Right ventricle myocardium superior (tissue), 1 donor: Measurements from ENCODE around the gene SEPTIN7. TPM values are rescaled to one million over a fixed set of nuclear protein-coding genes. Genes with fewer than 3 reads are reported as not detected.
A peak's percentile ranks its signal among the peaks of the same experiment; 100 is the strongest.

Experiments
- ATAC-seq: fragments of 200-7000 bp; cut with Tn5 transposase; one replicate; pipeline ENCODE4 v1.9.1; 2020; ENCODE audit warnings: mild to moderate bottlenecking; ENCODE audit not compliant: poor library complexity
- DNase-seq: peaks from one replicate; pipeline ENCODE4 v3.0.0-alpha.2; 2020
- intact Hi-C: fragments of 100-400 bp; cut with DNase I; formaldehyde crosslinking; loops from one replicate; pipeline ENCODE4 v1.11.2; 2022
- total RNA-seq: library from RNA; stranded (reverse); fragmentation: NEBNext Ultra II Directional; extraction: Animal tissue kit (Norgen Biotek cat#: 25700); gene quantifications from one replicate; pipeline ENCODE4 v1.2.1, GENCODE V29; 2021
- donor health status: DM: no; HTN: yes; CAD: no; lungs with severe emphysema.

SEPTIN7 gene
- total RNA-seq, 1 donor from 2014 or later: 167 TPM

- no peak for ATAC-seq
- intact Hi-C loops: no loop called here
- DNase-seq: no peak
Measured at GRCh38 chr7:35781767-35782515, 18.9 kb upstream of the SEPTIN7 start.

- ATAC-seq (no peak), DNase-seq (no peak)
- intact Hi-C loops: no loop called here
Measured at GRCh38 chr7:35784332-35784731, 16.5 kb upstream of the SEPTIN7 start.

- ATAC-seq: no peak
- intact Hi-C loops: no loop called here
Measured at GRCh38 chr7:35785250-35785649, 15.6 kb upstream of the SEPTIN7 start.

GRCh38 chr7:35787925-35788324 is 12.9 kb upstream of the SEPTIN7 start:
- ATAC-seq (no peak), DNase-seq (no peak)
- intact Hi-C loops: no loop called here

More at GRCh38 chr7:35785250-35785649, 15.6 kb upstream of the SEPTIN7 start:
- DNase-seq: no peak

- DNase-seq (no peak), ATAC-seq (peak; percentile 41)
- intact Hi-C loops: no loop called here
Measured at GRCh38 chr7:35792472-35792871, 8.4 kb upstream of the SEPTIN7 start.

GRCh38 chr7:35792873-35793489 is 7.9 kb upstream of the SEPTIN7 start:
- DNase-seq: no peak
- peak; percentile 83 for ATAC-seq
- intact Hi-C loops: no loop called here

GRCh38 chr7:35797311-35797710 is 3.5 kb upstream of the SEPTIN7 start:
- ATAC-seq: no peak
- DNase-seq: no peak
- intact Hi-C loops: no loop called here

GRCh38 chr7:35799846-35800717 is 775 bp upstream of the SEPTIN7 start:
- ATAC-seq: peak; percentile 75
- intact Hi-C loops: loop anchor here (5.0 kb wide), 1 partner anchor 102 kb away; no protein-coding TSS in a partner anchor
- DNase-seq: peak; percentile 92

GRCh38 chr7:35801392-35802101 is 690 bp downstream of the SEPTIN7 start:
- peak; percentile 59 for ATAC-seq
- peak; percentile 84 for DNase-seq
- intact Hi-C loops: loop anchor here (5.0 kb wide), 1 partner anchor 101 kb away; no protein-coding TSS in a partner anchor

GRCh38 chr7:35802102-35802466 is 1.2 kb downstream of the SEPTIN7 start:
- ATAC-seq: no peak
- intact Hi-C loops: loop anchor here (5.0 kb wide), 1 partner anchor 100 kb away; no protein-coding TSS in a partner anchor

GRCh38 chr7:35802649-35803048 is 1.8 kb downstream of the SEPTIN7 start:
- intact Hi-C loops: loop anchor here (5.0 kb wide), 1 partner anchor 100 kb away; no protein-coding TSS in a partner anchor
- DNase-seq (no peak), ATAC-seq (no peak)

More at GRCh38 chr7:35802102-35802466, 1.2 kb downstream of the SEPTIN7 start:
- DNase-seq: no peak

GRCh38 chr7:35804231-35804970 is 3.5 kb downstream of the SEPTIN7 start:
- ATAC-seq: no peak
- DNase-seq: no peak
- intact Hi-C loops: loop anchor here (5.0 kb wide), 1 partner anchor 98 kb away; no protein-coding TSS in a partner anchor

- intact Hi-C loops: loop anchor here (5.0 kb wide), 1 partner anchor 89 kb away; no protein-coding TSS in a partner anchor
- ATAC-seq (no peak), DNase-seq (no peak)
Measured at GRCh38 chr7:35805876-35806275, 5.0 kb downstream of the SEPTIN7 start.

- DNase-seq (no peak), ATAC-seq (no peak)
- intact Hi-C loops: no loop called here
Measured at GRCh38 chr7:35816514-35816913, 15.7 kb downstream of the SEPTIN7 start.

- intact Hi-C loops: no loop called here
- ATAC-seq (no peak), DNase-seq (no peak)
Measured at GRCh38 chr7:35817181-35817580, 16.3 kb downstream of the SEPTIN7 start.

- no peak for DNase-seq
- no peak for ATAC-seq
- intact Hi-C loops: no loop called here
Measured at GRCh38 chr7:35817930-35818329, 17.1 kb downstream of the SEPTIN7 start.

- intact Hi-C loops: no loop called here
- no peak for DNase-seq
- no peak for ATAC-seq
Measured at GRCh38 chr7:35818513-35818912, 17.7 kb downstream of the SEPTIN7 start.

GRCh38 chr7:35819310-35819709 is 18.5 kb downstream of the SEPTIN7 start:
- intact Hi-C loops: no loop called here
- ATAC-seq (no peak), DNase-seq (no peak)
